Mammary epithelial cell (primary cell): ENCODE data around the gene SPRR2A.
A peak's percentile ranks its signal among the peaks of the same experiment; 100 is the strongest.

ENCODE experiments used
- EZH2 ChIP-seq: IDR thresholded peaks from 2 replicates; pipeline ENCODE4 v1.6.1; 2012; ENCODE audit warnings: low read length, inconsistent platforms, borderline replicate concordance
- TF ChIP-seq, protein P1 (sequence below), 2 donors: IDR thresholded peaks in 1 of 2; conservative IDR thresholded peaks in 1 of 2; 2 replicates each; pipeline ENCODE4 v1.5.1; 2011 to 2012; ENCODE audit warnings: inconsistent platforms in 2 of 2, low read length in 2 of 2, mild to moderate bottlenecking in 2 of 2, control low read depth in 1 of 2, low read depth in 1 of 2; ENCODE audit not compliant: insufficient read depth in 1 of 2; ENCODE audit errors: extremely low read depth in 1 of 2

DNA sequence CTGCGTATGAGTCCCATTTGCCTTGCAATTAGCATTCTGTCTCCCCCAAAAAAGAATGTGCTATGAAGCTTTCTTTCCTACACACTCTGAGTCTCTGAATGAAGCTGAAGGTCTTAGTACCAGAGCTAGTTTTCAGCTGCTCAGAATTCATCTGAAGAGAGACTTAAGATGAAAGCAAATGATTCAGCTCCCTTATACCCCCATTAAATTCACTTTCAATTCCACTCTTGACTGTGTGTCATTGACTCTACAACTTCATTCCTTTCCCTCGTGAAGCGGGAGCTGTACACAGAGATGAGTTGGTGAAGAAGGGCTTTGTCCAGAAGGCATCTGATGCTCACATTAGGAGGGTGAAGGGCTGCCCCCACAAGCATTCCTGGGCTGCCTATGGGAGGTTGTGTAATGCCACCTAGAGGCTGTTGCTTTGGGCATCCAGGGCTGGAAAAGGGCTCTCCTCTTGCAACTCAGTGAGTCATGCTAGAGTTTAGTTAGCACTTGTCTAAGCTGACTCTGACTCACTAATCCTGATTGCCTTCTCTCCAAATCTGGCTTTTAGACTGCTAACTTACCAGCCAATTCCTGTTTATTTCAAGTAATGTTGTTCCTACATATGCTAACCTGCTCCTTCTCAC lies 24.5 kb downstream of the SPRR2A start:
- TF ChIP-seq, protein P1, sequence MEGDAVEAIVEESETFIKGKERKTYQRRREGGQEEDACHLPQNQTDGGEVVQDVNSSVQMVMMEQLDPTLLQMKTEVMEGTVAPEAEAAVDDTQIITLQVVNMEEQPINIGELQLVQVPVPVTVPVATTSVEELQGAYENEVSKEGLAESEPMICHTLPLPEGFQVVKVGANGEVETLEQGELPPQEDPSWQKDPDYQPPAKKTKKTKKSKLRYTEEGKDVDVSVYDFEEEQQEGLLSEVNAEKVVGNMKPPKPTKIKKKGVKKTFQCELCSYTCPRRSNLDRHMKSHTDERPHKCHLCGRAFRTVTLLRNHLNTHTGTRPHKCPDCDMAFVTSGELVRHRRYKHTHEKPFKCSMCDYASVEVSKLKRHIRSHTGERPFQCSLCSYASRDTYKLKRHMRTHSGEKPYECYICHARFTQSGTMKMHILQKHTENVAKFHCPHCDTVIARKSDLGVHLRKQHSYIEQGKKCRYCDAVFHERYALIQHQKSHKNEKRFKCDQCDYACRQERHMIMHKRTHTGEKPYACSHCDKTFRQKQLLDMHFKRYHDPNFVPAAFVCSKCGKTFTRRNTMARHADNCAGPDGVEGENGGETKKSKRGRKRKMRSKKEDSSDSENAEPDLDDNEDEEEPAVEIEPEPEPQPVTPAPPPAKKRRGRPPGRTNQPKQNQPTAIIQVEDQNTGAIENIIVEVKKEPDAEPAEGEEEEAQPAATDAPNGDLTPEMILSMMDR (conservative IDR thresholded peaks at IDR 0.05 in 1 of 2, IDR thresholded peaks at IDR 0.05 in 1 of 2; ENCODE audit: extremely low read depth in 1 of 2, insufficient read depth in 1 of 2, low read depth in 1 of 2, low read length in 2 of 2) = peak; percentile 63 to 73
- no peak for TF ChIP-seq EZH2
